Activated B cell treated with CpG ODN at 0.5 μM for 24 hours (primary cell): ENCODE data around the gene TRAF1. TPM values are rescaled to one million over a fixed set of nuclear protein-coding genes. Genes with fewer than 3 reads are reported as not detected.

Source experiments
- ATAC-seq: fragments of 200-7000 bp; cut with Tn5 transposase; one replicate; pipeline ENCODE4 v1.10.0; 2021; ENCODE audit warnings: low read depth, mild to moderate bottlenecking, moderate library complexity
- CTCF ChIA-PET: fragments of 350-600 bp; sonication (Branson Sonifier 250); formaldehyde crosslinking; loops from one replicate; lab custom pipeline; 2021; ENCODE audit warnings: antibody characterized with exemption; lab: Charles Lee
- POLR2A ChIA-PET: fragments of 350-600 bp; sonication (Branson Sonifier 250); formaldehyde crosslinking; loops from one replicate; lab custom pipeline; 2021; ENCODE audit warnings: antibody characterized with exemption; lab: Charles Lee
- DNase-seq: peaks from one replicate; pipeline ENCODE4 v3.0.0; 2022
- H3K27ac Mint-ChIP-seq: one replicate; pipeline ENCODE4 v1.8.0; 2020; ENCODE audit warnings: mixed read lengths
- H3K27me3 Mint-ChIP-seq: one replicate; pipeline ENCODE4 v1.8.0; 2021; ENCODE audit warnings: mixed read lengths
- H3K36me3 Mint-ChIP-seq: one replicate; pipeline ENCODE4 v1.8.0; 2021; ENCODE audit warnings: low read depth, mixed read lengths
- H3K4me1 Mint-ChIP-seq: one replicate; pipeline ENCODE4 v1.8.0; 2021; ENCODE audit warnings: mixed read lengths
- H3K4me3 Mint-ChIP-seq: one replicate; pipeline ENCODE4 v1.8.0; 2020; ENCODE audit warnings: mild to moderate bottlenecking, mixed read lengths
- H3K9me3 Mint-ChIP-seq: one replicate; pipeline ENCODE4 v1.8.0; 2020; ENCODE audit warnings: mixed read lengths
- CTCF ChIP-seq: fragments of 200-600 bp; IDR thresholded peaks from one replicate; pipeline ENCODE4 v1.8.0; 2022; ENCODE audit warnings: antibody characterized with exemption, mild to moderate bottlenecking
- intact Hi-C: fragments of 100-400 bp; cut with micrococcal nuclease; formaldehyde crosslinking; loops from one replicate; pipeline ENCODE4 v1.15.1; 2024
- total RNA-seq: library from RNA; stranded (reverse); gene quantifications from 2 replicates; pipeline ENCODE4 v1.2.3, GENCODE V29; 2022

Gene TRAF1
- total RNA-seq, 1 donor from 2014 or later = 130 TPM

DNA sequence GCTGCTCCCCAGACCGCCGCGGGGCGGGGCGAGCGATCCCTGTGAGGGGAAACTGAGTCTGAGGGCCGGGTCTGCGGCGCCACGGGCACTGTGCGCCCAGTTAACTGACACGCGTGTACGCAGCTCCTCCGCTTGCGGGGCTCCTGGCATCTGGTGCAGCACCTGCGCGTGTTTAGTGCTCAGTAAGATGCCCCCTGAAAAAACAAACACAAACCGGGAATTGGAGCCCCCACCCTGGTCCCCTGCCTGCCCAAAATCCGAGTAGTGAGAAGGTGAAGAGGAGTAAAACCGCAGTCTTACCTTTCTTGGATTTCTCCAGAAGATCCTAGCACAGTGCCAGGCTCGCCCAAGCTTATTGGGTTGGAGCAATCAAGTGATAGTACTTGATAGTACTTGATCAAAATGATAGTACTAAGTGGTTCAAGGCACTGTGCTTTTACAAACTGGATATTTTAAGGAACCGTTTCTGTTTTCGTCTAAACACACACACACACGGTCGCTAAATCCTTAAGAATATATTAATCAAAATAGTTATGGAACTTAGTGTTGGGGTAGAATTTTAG lies 2.7 kb upstream of the TRAF1 start:
- peaks cover 15% of the 10 kb centered on the region for H3K36me3 Mint-ChIP-seq
- peak overlapping the region; percentile 100 for H3K27ac Mint-ChIP-seq
- peak overlapping the region; percentile 74 for H3K4me3 Mint-ChIP-seq
- ChIA-PET POLR2A (interaction anchor here (0.7 to 6.3 kb wide), 21 partner anchors 9 to 273 kb away, joined by 3 to 114 read pairs (median 6); partner anchors contain the start of genes FBXW2, PHF19 and RAB14), CTCF (interaction anchor here (0.7 to 1.2 kb wide), 4 partner anchors 9 to 60 kb away, joined by 3 to 4 read pairs (median 4); no protein-coding TSS in a partner anchor)
- intact Hi-C loops = loop anchor here (5.0 kb wide), 1 partner anchor 347 kb away; the partner anchor contains the start of gene CDK5RAP2
- no peak for TF ChIP-seq CTCF
- ATAC-seq = no peak
- no peaks in the 10 kb centered on the region for H3K27me3 Mint-ChIP-seq
- DNase-seq = no peak
- no peaks in the 10 kb centered on the region for H3K9me3 Mint-ChIP-seq
- peaks cover 89% of the 10 kb centered on the region for H3K4me1 Mint-ChIP-seq

GRCh38 chr9:120928483-120929228 lies 2.1 kb upstream of the TRAF1 start:
- ATAC-seq = peak; percentile 41
- ChIA-PET POLR2A (interaction anchor here (0.7 to 9.1 kb wide), 20 partner anchors 8 to 273 kb away, joined by 3 to 179 read pairs (median 6); partner anchors contain the start of genes FBXW2, PHF19 and RAB14), CTCF (interaction anchor here (0.7 to 1.2 kb wide), 4 partner anchors 8 to 60 kb away, joined by 3 to 4 read pairs (median 4); no protein-coding TSS in a partner anchor)
- peaks cover 21% of the 10 kb centered on the region for H3K36me3 Mint-ChIP-seq
- H3K4me3 Mint-ChIP-seq = peak overlapping the region; percentile 87
- intact Hi-C loops = loop anchor here (5.0 kb wide), 1 partner anchor 346 kb away; the partner anchor contains the start of gene CDK5RAP2
- no peaks in the 10 kb centered on the region for H3K27me3 Mint-ChIP-seq
- H3K4me1 Mint-ChIP-seq = peaks cover 89% of the 10 kb centered on the region
- H3K27ac Mint-ChIP-seq = peak overlapping the region; percentile 99
- peak; percentile 76 for DNase-seq
- H3K9me3 Mint-ChIP-seq = no peaks in the 10 kb centered on the region
- TF ChIP-seq CTCF = no peak

GRCh38 chr9:120928015-120928482 lies 1.5 kb upstream of the TRAF1 start:
- Mint-ChIP-seq H3K4me1 (peaks cover 89% of the 10 kb centered on the region), H3K9me3 (no peaks in the 10 kb centered on the region), H3K27ac (peak overlapping the region; percentile 99), H3K4me3 (peak overlapping the region; percentile 87), H3K27me3 (no peaks in the 10 kb centered on the region), H3K36me3 (peaks cover 27% of the 10 kb centered on the region)
- ChIA-PET CTCF (no interaction called here), POLR2A (interaction anchor here (2.5 to 9.1 kb wide), 5 partner anchors 7 to 51 kb away, joined by 11 to 179 read pairs (median 86); partner anchors contain the start of gene PHF19)
- ATAC-seq (no peak), DNase-seq (no peak)
- intact Hi-C loops = loop anchor here (5.0 kb wide), 1 partner anchor 346 kb away; the partner anchor contains the start of gene CDK5RAP2
- no peak for TF ChIP-seq CTCF

- Mint-ChIP-seq H3K27ac (peak overlapping the region; percentile 99), H3K4me3 (peak overlapping the region; percentile 87), H3K27me3 (no peaks in the 10 kb centered on the region), H3K4me1 (peaks cover 89% of the 10 kb centered on the region), H3K9me3 (no peaks in the 10 kb centered on the region), H3K36me3 (peaks cover 33% of the 10 kb centered on the region)
- intact Hi-C loops = loop anchor here (2.0 to 5.0 kb wide), 2 partner anchors 51 to 345 kb away; partner anchors contain the start of genes CDK5RAP2 and PHF19
- ChIA-PET POLR2A (interaction anchor here (2.1 to 9.1 kb wide), 7 partner anchors 8 to 134 kb away, joined by 9 to 179 read pairs (median 15); partner anchors contain the start of genes FBXW2 and PHF19), CTCF (interaction anchor here (0.8 to 1.4 kb wide), 2 partner anchors 34 to 59 kb away, joined by 3 to 4 read pairs; no protein-coding TSS in a partner anchor)
- no peak for ATAC-seq
- TF ChIP-seq CTCF = no peak
- no peak for DNase-seq
These were observed 846 bp upstream of the TRAF1 start for GRCh38 chr9:120927269-120928014.
